CD4-positive, alpha-beta T cell (primary cell): Measurements from ENCODE around the gene EGFR. TPM values are rescaled to one million over a fixed set of nuclear protein-coding genes. Genes with fewer than 3 reads are reported as not detected.

Experiments
- ATAC-seq: fragments of 200-7000 bp; cut with Tn5 transposase; one replicate; pipeline ENCODE4 v1.10.0; 2022; ENCODE audit warnings: mild to moderate bottlenecking; ENCODE audit not compliant: poor library complexity
- CTCF ChIA-PET: fragments of 350-600 bp; sonication (Branson Sonifier 250); formaldehyde crosslinking; loops from one replicate; lab custom pipeline; 2021; ENCODE audit warnings: antibody characterized with exemption, inconsistent platforms; lab: Charles Lee
- POLR2A ChIA-PET: fragments of 350-600 bp; sonication (Branson Sonifier 250); formaldehyde crosslinking; loops from one replicate; lab custom pipeline; 2021; ENCODE audit warnings: antibody characterized with exemption, inconsistent platforms; lab: Charles Lee
- DNase-seq, 14 experiments: peaks; one replicate each; pipeline ENCODE4 v3.0.0-alpha.2; 2013 to 2020; ENCODE audit warnings: mixed read lengths in 2 of 14
- H3K27ac ChIP-seq, 2 donors: one replicate each; pipeline versions ENCODE4 v1.5.1 to v1.7.0; 2013; ENCODE audit warnings: low read length in 2 of 2, low read depth in 1 of 2, mild to moderate bottlenecking in 1 of 2
- H3K27me3 ChIP-seq, 2 experiments: 1 replicate in 1 of 2; 2 replicates in 1 of 2; pipeline versions ENCODE4 v1.6.1 to v1.7.0; 2013; ENCODE audit warnings: low read length in 2 of 2, control low read depth in 1 of 2, mild to moderate bottlenecking in 1 of 2, moderate library complexity in 1 of 2; ENCODE audit not compliant: insufficient read depth in 2 of 2, control insufficient read depth in 1 of 2
- H3K36me3 ChIP-seq: one replicate; pipeline ENCODE4 v1.6.1; 2013; ENCODE audit warnings: low read length, control low read depth; ENCODE audit not compliant: insufficient read depth
- H3K4me1 ChIP-seq: one replicate; pipeline ENCODE4 v1.6.1; 2013; ENCODE audit warnings: low read length, control low read depth; ENCODE audit not compliant: insufficient read depth
- H3K4me3 ChIP-seq: one replicate; pipeline ENCODE4 v1.5.1; 2013; ENCODE audit warnings: mild to moderate bottlenecking, low read length, moderate library complexity
- H3K9me3 ChIP-seq, 2 experiments: 1 replicate in 1 of 2; 2 replicates in 1 of 2; pipeline versions ENCODE4 v1.6.1 to v1.7.0; 2013; ENCODE audit warnings: low read length in 2 of 2, mild to moderate bottlenecking in 2 of 2, control low read depth in 1 of 2, moderate library complexity in 1 of 2; ENCODE audit not compliant: control insufficient read depth in 1 of 2, insufficient read depth in 1 of 2
- H3K27ac Mint-ChIP-seq: one replicate; pipeline ENCODE4 v1.8.0; 2020; ENCODE audit warnings: mixed read lengths
- H3K27me3 Mint-ChIP-seq: one replicate; pipeline ENCODE4 v1.8.0; 2021; ENCODE audit warnings: mixed read lengths
- H3K36me3 Mint-ChIP-seq: one replicate; pipeline ENCODE4 v1.8.0; 2021; ENCODE audit warnings: low read depth, mixed read lengths
- H3K4me1 Mint-ChIP-seq: one replicate; pipeline ENCODE4 v1.8.0; 2021; ENCODE audit warnings: low read depth, mixed read lengths
- H3K4me3 Mint-ChIP-seq: one replicate; pipeline ENCODE4 v1.8.0; 2020; ENCODE audit warnings: mild to moderate bottlenecking, mixed read lengths
- H3K9me3 Mint-ChIP-seq: one replicate; pipeline ENCODE4 v1.8.0; 2020; ENCODE audit warnings: mixed read lengths
- intact Hi-C, 2 experiments: fragments of 100-400 bp; cut with DNase I in 1 of 2; cut with micrococcal nuclease in 1 of 2; formaldehyde crosslinking; loops; one replicate each; pipeline versions ENCODE4 v1.15.1 to v1.9.0; 2023 to 2025; cut with DNase I, micrococcal nuclease
- total RNA-seq, 174 experiments: library from RNA in 2 of 174; stranded (reverse) in 2 of 174; gene quantifications; one replicate each; pipeline ENCODE4 v1.2.3 and lab custom pipeline; 2021 to 2026
- TF ChIP-seq, protein P1 (sequence below): fragments of 200-600 bp; IDR thresholded peaks from one replicate; pipeline ENCODE4 v1.8.0; 2022; ENCODE audit warnings: antibody characterized with exemption, mild to moderate bottlenecking

Gene EGFR
- total RNA-seq, 2 experiments from 2014 or later: not detected

DNA sequence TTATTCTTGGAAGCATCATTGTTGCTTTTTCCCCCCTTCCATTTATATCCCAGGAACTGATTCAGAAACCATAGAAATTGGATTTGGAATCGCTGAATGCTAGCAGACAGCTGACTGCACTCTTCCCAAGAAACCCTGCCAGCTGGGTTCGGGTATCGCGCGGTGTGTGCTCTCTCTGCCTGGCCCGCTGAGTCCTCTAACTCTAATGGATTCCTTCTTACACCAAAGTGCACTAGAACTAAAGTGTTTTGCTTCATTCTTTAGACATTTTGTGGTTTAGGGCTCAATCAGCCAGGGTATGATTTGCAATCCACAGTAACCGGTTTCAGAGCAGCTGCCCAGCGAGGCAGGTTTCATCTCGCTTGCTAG is 92.2 kb downstream of the EGFR start:
- DNase-seq: no peak
- CTCF ChIA-PET: no interaction called here
- Mint-ChIP-seq H3K4me3 (no peak overlapping the region), H3K4me1 (no peaks in the 10 kb centered on the region), H3K9me3 (no peaks in the 10 kb centered on the region), H3K27ac (no peak overlapping the region), H3K36me3 (no peaks in the 10 kb centered on the region), H3K27me3 (peaks cover 46% of the 10 kb centered on the region)
- Histone ChIP-seq H3K4me3 (no peak overlapping the region), H3K27ac (no peak overlapping the region), H3K9me3 (no peaks in the 10 kb centered on the region), H3K4me1 (no peaks in the 10 kb centered on the region), H3K36me3 (no peaks in the 10 kb centered on the region), H3K27me3 (peaks cover 0 to 3% of the 10 kb centered on the region in 2 experiments)
- no peak for ATAC-seq
- TF ChIP-seq, protein P1, sequence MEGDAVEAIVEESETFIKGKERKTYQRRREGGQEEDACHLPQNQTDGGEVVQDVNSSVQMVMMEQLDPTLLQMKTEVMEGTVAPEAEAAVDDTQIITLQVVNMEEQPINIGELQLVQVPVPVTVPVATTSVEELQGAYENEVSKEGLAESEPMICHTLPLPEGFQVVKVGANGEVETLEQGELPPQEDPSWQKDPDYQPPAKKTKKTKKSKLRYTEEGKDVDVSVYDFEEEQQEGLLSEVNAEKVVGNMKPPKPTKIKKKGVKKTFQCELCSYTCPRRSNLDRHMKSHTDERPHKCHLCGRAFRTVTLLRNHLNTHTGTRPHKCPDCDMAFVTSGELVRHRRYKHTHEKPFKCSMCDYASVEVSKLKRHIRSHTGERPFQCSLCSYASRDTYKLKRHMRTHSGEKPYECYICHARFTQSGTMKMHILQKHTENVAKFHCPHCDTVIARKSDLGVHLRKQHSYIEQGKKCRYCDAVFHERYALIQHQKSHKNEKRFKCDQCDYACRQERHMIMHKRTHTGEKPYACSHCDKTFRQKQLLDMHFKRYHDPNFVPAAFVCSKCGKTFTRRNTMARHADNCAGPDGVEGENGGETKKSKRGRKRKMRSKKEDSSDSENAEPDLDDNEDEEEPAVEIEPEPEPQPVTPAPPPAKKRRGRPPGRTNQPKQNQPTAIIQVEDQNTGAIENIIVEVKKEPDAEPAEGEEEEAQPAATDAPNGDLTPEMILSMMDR: no peak
- intact Hi-C loops: no loop called here
- POLR2A ChIA-PET: no interaction called here

DNA sequence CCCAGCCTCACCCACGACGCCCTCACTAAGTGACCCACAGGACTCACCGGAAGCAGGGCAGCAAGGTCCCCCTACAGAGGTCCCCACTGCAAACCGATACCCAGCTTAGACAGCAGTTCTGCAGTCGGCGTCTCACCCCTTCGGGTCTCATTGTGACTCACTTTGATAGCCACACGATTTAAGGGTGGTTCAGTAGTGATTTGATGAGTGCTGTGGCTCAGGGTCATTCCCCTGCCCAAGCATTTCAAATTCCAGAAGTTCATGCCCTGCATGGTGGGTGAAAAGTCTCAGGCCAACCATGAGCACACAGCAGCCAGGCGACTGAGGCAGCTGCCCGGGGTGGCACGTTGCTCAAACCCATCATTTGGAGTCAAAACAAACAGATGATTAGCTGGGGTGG is 93.2 kb downstream of the EGFR start:
- TF ChIP-seq, protein P1: no peak
- intact Hi-C loops: no loop called here
- CTCF ChIA-PET: no interaction called here

DNA sequence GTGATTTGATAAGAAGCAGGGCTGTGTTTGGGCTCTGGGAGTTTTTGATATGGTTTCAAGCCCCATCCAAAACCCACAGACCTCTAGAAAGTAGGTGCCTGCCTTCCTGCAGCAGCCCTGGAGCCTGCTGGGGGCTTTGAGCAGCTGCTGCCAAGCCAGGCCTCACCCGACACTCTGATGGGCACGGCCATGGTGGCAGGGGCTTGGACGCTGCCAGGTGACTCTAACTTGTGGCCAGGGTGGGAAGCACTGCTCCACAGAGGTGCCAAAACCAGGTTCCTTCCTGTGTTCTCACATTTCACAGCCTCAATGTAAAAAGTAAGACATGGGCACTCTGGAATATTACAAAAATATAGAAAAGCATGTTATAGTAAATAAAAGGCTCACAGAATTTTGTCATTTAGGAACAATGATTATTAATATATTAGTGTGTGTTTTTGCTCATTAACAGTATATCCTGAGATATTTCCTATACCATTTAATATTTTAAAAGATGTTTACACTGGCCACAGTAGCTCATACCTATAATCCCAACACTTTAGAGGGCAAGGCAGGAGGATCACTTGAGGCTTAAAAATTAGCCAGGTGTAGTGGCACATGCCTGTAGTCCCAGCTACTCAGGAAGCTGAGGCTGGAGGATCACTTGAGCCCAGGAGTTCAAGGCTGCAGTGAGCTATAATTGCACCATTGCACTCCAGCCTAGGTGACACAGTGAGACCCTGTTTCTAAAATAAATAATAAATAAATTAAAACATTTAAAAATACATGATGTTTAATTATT is 95.1 kb downstream of the EGFR start:
- POLR2A ChIA-PET: no interaction called here
- no peak overlapping the region for H3K4me3 ChIP-seq
- Mint-ChIP-seq H3K4me3 (no peak overlapping the region), H3K9me3 (no peaks in the 10 kb centered on the region), H3K4me1 (no peaks in the 10 kb centered on the region), H3K36me3 (no peaks in the 10 kb centered on the region), H3K27ac (no peak overlapping the region), H3K27me3 (peaks cover 33% of the 10 kb centered on the region)
- ATAC-seq: no peak
- CTCF ChIA-PET: no interaction called here
- intact Hi-C loops: no loop called here
- TF ChIP-seq, protein P1: no peak
- H3K27me3 ChIP-seq: peaks cover 2 to 3% of the 10 kb centered on the region in 2 experiments
- no peaks in the 10 kb centered on the region for H3K4me1 ChIP-seq
- peak in 1 of 14 experiments; percentile 11 for DNase-seq
- H3K36me3 ChIP-seq: no peaks in the 10 kb centered on the region
- no peaks in the 10 kb centered on the region for H3K9me3 ChIP-seq
- no peak overlapping the region for H3K27ac ChIP-seq

More for the DNA sequence above, 93.2 kb downstream of the EGFR start:
- H3K4me3 ChIP-seq: no peak overlapping the region
- no peaks in the 10 kb centered on the region for H3K9me3 ChIP-seq
- no peaks in the 10 kb centered on the region for H3K36me3 Mint-ChIP-seq
- H3K27ac Mint-ChIP-seq: no peak overlapping the region
- H3K27ac ChIP-seq: no peak overlapping the region
- POLR2A ChIA-PET: no interaction called here
- no peak for ATAC-seq
- DNase-seq: no peak
- H3K9me3 Mint-ChIP-seq: no peaks in the 10 kb centered on the region
- H3K27me3 Mint-ChIP-seq: peaks cover 44% of the 10 kb centered on the region
- H3K27me3 ChIP-seq: peaks cover 2 to 3% of the 10 kb centered on the region in 2 experiments
- H3K36me3 ChIP-seq: no peaks in the 10 kb centered on the region
- no peaks in the 10 kb centered on the region for H3K4me1 Mint-ChIP-seq
- H3K4me3 Mint-ChIP-seq: no peak overlapping the region
- no peaks in the 10 kb centered on the region for H3K4me1 ChIP-seq
